ENCODE measurements around the gene UBAP1. TPM values are rescaled to one million over a fixed set of nuclear protein-coding genes. Genes with fewer than 3 reads are reported as not detected.
"Not testable (repeated sequence)": the region's sequence is repeated elsewhere in the genome, so short reads cannot be mapped to it uniquely, and the experiment has no call there.

UBAP1 gene
- total and polyA plus RNA-seq, 4 experiments from 2014 or later: 34.8 to 58.8 (median 46.9) TPM

DNA sequence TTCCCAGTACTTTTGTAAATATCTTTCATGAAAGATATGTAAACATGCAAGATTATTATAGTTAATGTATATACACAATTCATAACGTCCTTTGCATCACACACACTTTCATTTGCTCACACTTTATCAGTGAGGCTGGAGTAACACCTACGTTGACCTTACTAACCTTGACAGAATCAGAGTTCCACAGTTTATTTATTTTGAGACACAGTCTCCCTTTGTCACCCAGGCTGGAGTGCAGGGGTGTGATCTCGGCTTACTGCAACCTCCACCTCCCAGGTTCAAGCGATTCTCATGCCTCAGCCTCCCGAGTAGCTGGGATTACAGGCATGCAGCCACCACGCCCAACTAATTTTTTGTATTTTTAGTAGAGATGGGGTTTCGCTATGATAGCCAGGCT lies 122.2 kb downstream of the UBAP1 start:
- H3K4me3 Mint-ChIP-seq; H3K27me3 ChIP-seq (ENCODE audit: insufficient read depth, low read length); H3K36me3 ChIP-seq (ENCODE audit: insufficient read depth, low read length); H3K27ac Mint-ChIP-seq; CTCF ChIA-PET (ENCODE audit: partially characterized antibody); H3K9me3 Mint-ChIP-seq; H3K9me3 ChIP-seq (ENCODE audit: control insufficient read depth in 1 of 2, low read length in 2 of 2); H3K27ac ChIP-seq (ENCODE audit: low read depth, low read length); H3K4me1 Mint-ChIP-seq; H3K4me3 ChIP-seq (ENCODE audit: low read length in 2 of 2); H3K36me3 Mint-ChIP-seq; H3K4me1 ChIP-seq (ENCODE audit: insufficient read depth, low read length); intact Hi-C loops (cut with micrococcal nuclease); DNase-seq; H3K27me3 Mint-ChIP-seq; POLR2A ChIA-PET (ENCODE audit: partially characterized antibody): not testable (repeated sequence)

Other genes with a start within 250 kb of the UBAP1 start
- 10 to 100 TPM; 33.4 to 36.8 TPM for gene UBAP2, start 130.2 kb upstream of the UBAP1 start, total RNA-seq
- gene UBAP2, start 130.2 kb upstream of the UBAP1 start, polyA plus RNA-seq: 10 to 100 TPM in 1 of 2 donors, 1 to 10 TPM in 1; 5.1 to 16.1 TPM
- 10 to 100 TPM; 29.7 to 31.0 TPM for gene DCAF12, start 52.3 kb upstream of the UBAP1 start, total RNA-seq
- 10 to 100 TPM; 13.0 to 19.3 TPM for gene DCAF12, start 52.3 kb upstream of the UBAP1 start, polyA plus RNA-seq
- under 1 TPM; 0.22 to 0.32 TPM for gene KIF24, start 150.2 kb downstream of the UBAP1 start, total RNA-seq
- not detected for gene KIF24, start 150.2 kb downstream of the UBAP1 start, polyA plus RNA-seq
- gene NUDT2, start 150.5 kb downstream of the UBAP1 start, total RNA-seq: 10 to 100 TPM; 21.0 TPM
- gene NUDT2, start 150.5 kb downstream of the UBAP1 start, polyA plus RNA-seq: 10 to 100 TPM; 26.2 to 29.3 TPM
- 1 to 10 TPM; 1.3 to 1.4 TPM for gene MYORG, start 197.9 kb downstream of the UBAP1 start, total RNA-seq
- gene MYORG, start 197.9 kb downstream of the UBAP1 start, polyA plus RNA-seq: under 1 TPM; 0.09 to 0.55 TPM

All from CD4-positive, alpha-beta memory T cell (primary cell).